Naive thymus-derived CD4-positive, alpha-beta T cell (primary cell): Measurements from ENCODE around the gene CPA5. TPM values are rescaled to one million over a fixed set of nuclear protein-coding genes. Genes with fewer than 3 reads are reported as not detected.

Experiments used
- ATAC-seq: fragments of 150-1000 bp; cut with Tn5 transposase; 2 replicates; pipeline ENCODE4 v1.10.0; 2021; ENCODE audit warnings: mild to moderate bottlenecking, moderate library complexity
- CTCF ChIA-PET: fragments of 350-600 bp; sonication (Branson Sonifier 250); formaldehyde crosslinking; loops from one replicate; lab custom pipeline; 2021; ENCODE audit warnings: antibody characterized with exemption; lab: Charles Lee
- POLR2A ChIA-PET: fragments of 350-600 bp; sonication (Branson Sonifier 250); formaldehyde crosslinking; loops from one replicate; lab custom pipeline; 2021; ENCODE audit warnings: antibody characterized with exemption, inconsistent platforms; lab: Charles Lee
- DNase-seq, 9 donors: peaks; one replicate each; pipeline versions ENCODE4 v3.0.0 to v3.0.0-alpha.2; 2020 to 2022; ENCODE audit warnings: mixed read lengths in 1 of 9
- H3K27ac ChIP-seq: one replicate; pipeline ENCODE4 v1.7.0; 2013; ENCODE audit warnings: mild to moderate bottlenecking, low read depth, low read length, moderate library complexity
- H3K27me3 ChIP-seq, 2 donors: one replicate each; pipeline ENCODE4 v1.7.0; 2013; ENCODE audit warnings: low read length in 2 of 2, mild to moderate bottlenecking in 2 of 2, moderate library complexity in 2 of 2; ENCODE audit not compliant: control insufficient read depth in 2 of 2, insufficient read depth in 2 of 2
- H3K36me3 ChIP-seq, 3 experiments: 1 replicate in 2 of 3; 2 replicates in 1 of 3; pipeline ENCODE4 v1.7.0; 2013; ENCODE audit warnings: low read length in 3 of 3, mild to moderate bottlenecking in 3 of 3, moderate library complexity in 1 of 3; ENCODE audit not compliant: insufficient read depth in 3 of 3, control insufficient read depth in 2 of 3
- H3K4me1 ChIP-seq, 2 donors: one replicate each; pipeline ENCODE4 v1.7.0; 2013; ENCODE audit warnings: low read length in 2 of 2, mild to moderate bottlenecking in 2 of 2, moderate library complexity in 1 of 2; ENCODE audit not compliant: control insufficient read depth in 2 of 2, insufficient read depth in 2 of 2
- H3K4me3 ChIP-seq: 2 replicates; pipeline ENCODE4 v1.7.0; 2013; ENCODE audit warnings: mild to moderate bottlenecking, low read length
- H3K9me3 ChIP-seq, 3 experiments: 1 replicate in 2 of 3; 2 replicates in 1 of 3; pipeline ENCODE4 v1.7.0; 2013; ENCODE audit warnings: low read length in 3 of 3; ENCODE audit not compliant: control insufficient read depth in 2 of 3
- H3K27ac Mint-ChIP-seq, 9 donors: one replicate each; pipeline ENCODE4 v1.8.0; 2020 to 2022; ENCODE audit warnings: mixed read lengths in 9 of 9, mild to moderate bottlenecking in 8 of 9, moderate library complexity in 5 of 9, inconsistent platforms in 2 of 9
- H3K27me3 Mint-ChIP-seq, 5 donors: one replicate each; pipeline ENCODE4 v1.8.0; 2021 to 2022; ENCODE audit warnings: mixed read lengths in 5 of 5, mild to moderate bottlenecking in 1 of 5
- H3K36me3 Mint-ChIP-seq, 5 donors: one replicate each; pipeline ENCODE4 v1.8.0; 2020 to 2022; ENCODE audit warnings: mixed read lengths in 5 of 5, mild to moderate bottlenecking in 3 of 5, inconsistent platforms in 1 of 5
- H3K4me1 Mint-ChIP-seq, 7 donors: one replicate each; pipeline ENCODE4 v1.8.0; 2020 to 2022; ENCODE audit warnings: mixed read lengths in 7 of 7, mild to moderate bottlenecking in 3 of 7, inconsistent platforms in 1 of 7
- H3K4me3 Mint-ChIP-seq, 10 donors: one replicate each; pipeline ENCODE4 v1.8.0; 2020 to 2022; ENCODE audit warnings: mild to moderate bottlenecking in 10 of 10, mixed read lengths in 10 of 10, moderate library complexity in 6 of 10, inconsistent platforms in 2 of 10
- H3K9me3 Mint-ChIP-seq, 11 donors: one replicate each; pipeline ENCODE4 v1.8.0; 2020 to 2022; ENCODE audit warnings: mixed read lengths in 11 of 11, mild to moderate bottlenecking in 4 of 11, inconsistent platforms in 1 of 11, moderate library complexity in 1 of 11
- intact Hi-C, 2 donors: fragments of 100-400 bp; cut with micrococcal nuclease; formaldehyde crosslinking; loops; one replicate each; pipeline ENCODE4 v1.15.1; 2023
- polyA plus RNA-seq, 2 donors: library from polyadenylated mRNA; unstranded; fragments of 300-500 nt; fragmentation: Illumina TruSeq; gene quantifications; one replicate each; pipeline ENCODE4 v1.2.3, GENCODE V29; 2021
- total RNA-seq, 6 experiments: library from RNA in 5 of 6; stranded (reverse) in 5 of 6; gene quantifications; 1 replicate in 5 of 6; 2 replicates in 1 of 6; pipeline ENCODE4 v1.2.3 and lab custom pipeline; 2021 to 2026

Gene CPA5
- total and polyA plus RNA-seq, 7 experiments from 2014 or later = 0.77 to 7.9 (median 3.9) TPM; not detected in 2

DNA sequence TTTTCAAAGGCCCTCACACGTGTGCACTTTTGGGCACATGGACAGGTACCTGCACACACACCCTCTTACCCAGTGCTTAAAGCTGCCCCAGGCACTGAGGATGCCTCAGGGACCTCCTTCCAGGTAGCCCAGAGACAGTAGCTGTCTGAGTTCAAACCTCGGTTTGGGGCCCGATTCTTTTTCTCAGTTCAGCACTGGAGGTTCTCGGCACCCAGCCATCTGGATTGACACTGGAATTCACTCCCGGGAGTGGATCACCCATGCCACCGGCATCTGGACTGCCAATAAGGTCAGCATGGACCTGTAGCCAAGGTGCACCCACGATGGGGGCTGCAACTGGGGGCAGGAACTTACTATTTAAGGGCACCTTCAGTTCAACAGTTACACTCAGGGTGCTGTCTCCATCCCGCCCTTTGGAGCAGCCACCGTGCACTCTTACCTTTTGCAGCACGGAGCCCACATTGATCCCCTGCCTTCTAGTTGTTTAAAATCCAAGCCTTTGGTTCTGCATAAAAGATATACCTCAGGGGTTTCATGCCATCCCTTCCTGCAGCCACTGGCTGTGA lies 17.7 kb downstream of the CPA5 start:
- Mint-ChIP-seq H3K9me3 (peaks cover 3 to 22% (median 9%) of the 10 kb centered on the region in 11 donors), H3K36me3 (peaks cover 0 to 6% (median 6%) of the 10 kb centered on the region in 5 donors), H3K4me1 (peaks cover 0 to 20% (median 13%) of the 10 kb centered on the region in 7 donors), H3K4me3 (no peak overlapping the region), H3K27ac (no peak overlapping the region), H3K27me3 (peaks cover 0 to 4% (median 0%) of the 10 kb centered on the region in 5 donors)
- Histone ChIP-seq H3K4me3 (no peak overlapping the region), H3K9me3 (peaks cover 0 to 4% (median 0%) of the 10 kb centered on the region in 3 experiments), H3K4me1 (no peaks in the 10 kb centered on the region), H3K27ac (no peak overlapping the region), H3K36me3 (no peaks in the 10 kb centered on the region), H3K27me3 (no peaks in the 10 kb centered on the region)
- intact Hi-C loops = no loop called here
- ATAC-seq (no peak), DNase-seq (no peak)
- ChIA-PET POLR2A (no interaction called here), CTCF (interaction anchor here (0.6 kb wide), 2 partner anchors 45 to 89 kb away, joined by 3 to 4 read pairs; no protein-coding TSS in a partner anchor)

DNA sequence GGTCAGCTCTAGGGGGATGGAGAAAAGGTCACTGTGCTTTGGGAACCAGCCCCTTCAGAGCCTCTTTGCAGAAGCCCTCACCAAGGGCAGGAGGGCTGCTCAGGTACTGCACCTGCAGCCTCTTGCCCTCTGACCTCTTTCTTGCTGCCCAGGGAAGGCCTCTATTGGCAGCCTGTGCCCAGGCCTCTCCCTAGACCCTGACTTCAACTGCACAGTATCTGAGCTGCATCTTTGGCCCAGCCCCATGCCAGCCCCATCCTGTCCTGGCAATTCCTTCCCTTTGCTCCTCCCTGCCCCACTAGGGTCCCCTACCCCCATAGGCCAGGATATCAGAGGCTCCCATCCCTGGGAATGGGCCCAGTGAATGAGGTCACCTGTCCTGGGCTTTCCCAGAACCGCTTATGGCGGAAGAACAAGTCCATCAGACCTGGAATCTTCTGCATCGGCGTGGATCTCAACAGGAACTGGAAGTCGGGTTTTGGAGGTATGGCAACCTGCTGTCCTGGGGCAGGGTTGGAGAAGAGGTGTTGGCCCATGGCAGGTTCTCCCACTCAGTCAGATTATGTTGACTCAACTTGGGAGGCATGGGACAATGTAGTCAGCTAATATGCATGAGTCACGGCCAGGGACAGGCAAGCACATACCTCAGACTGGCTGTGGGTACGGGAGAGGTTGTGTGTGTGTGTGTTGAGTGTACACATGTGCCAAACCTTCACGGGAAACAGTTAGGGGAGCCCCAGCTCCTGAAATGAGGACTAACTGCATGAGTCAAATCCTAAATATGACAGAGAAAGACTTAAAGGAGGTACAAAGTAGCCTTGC lies 18.6 kb downstream of the CPA5 start:
- CTCF ChIA-PET = interaction anchor here (0.6 kb wide), 2 partner anchors 44 to 90 kb away, joined by 3 to 4 read pairs; no protein-coding TSS in a partner anchor
- ATAC-seq (no peak), DNase-seq (peak in 1 of 9 donors; percentile 44)
- H3K27me3 ChIP-seq = no peaks in the 10 kb centered on the region
- H3K4me1 Mint-ChIP-seq = peaks cover 0 to 28% (median 20%) of the 10 kb centered on the region in 7 donors
- no peak overlapping the region for H3K4me3 Mint-ChIP-seq
- intact Hi-C loops = no loop called here
- no peaks in the 10 kb centered on the region for H3K4me1 ChIP-seq
- no peaks in the 10 kb centered on the region for H3K36me3 ChIP-seq
- H3K27ac ChIP-seq = no peak overlapping the region
- H3K4me3 ChIP-seq = no peak overlapping the region
- POLR2A ChIA-PET = no interaction called here
- peaks cover 0 to 6% (median 6%) of the 10 kb centered on the region in 5 donors for H3K36me3 Mint-ChIP-seq
- H3K27ac Mint-ChIP-seq = no peak overlapping the region
- H3K9me3 Mint-ChIP-seq = peaks cover 3 to 22% (median 9%) of the 10 kb centered on the region in 11 donors
- H3K27me3 Mint-ChIP-seq = peaks cover 0 to 4% (median 0%) of the 10 kb centered on the region in 5 donors
- peaks cover 0 to 4% (median 0%) of the 10 kb centered on the region in 3 experiments for H3K9me3 ChIP-seq

DNA sequence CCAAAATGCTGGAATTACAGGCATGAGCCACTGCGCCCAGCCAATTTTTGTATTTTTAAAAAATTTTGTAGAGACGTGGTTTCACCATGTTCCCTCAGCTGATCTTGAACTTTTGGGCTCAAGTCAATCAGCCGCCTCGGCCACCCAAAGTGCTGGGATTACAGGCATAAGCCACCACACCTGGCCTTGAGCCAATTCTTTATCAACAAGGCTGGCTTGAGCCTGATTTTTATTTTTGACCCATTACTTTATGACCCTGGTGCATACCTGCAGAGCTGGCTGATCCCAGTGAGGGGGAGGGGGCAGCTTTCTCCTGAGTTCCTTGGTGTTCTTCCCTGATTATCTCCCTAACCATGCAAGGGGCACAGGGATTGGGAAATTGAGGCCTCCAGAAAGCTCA lies 19.8 kb downstream of the CPA5 start:
- intact Hi-C loops = no loop called here
- H3K9me3 Mint-ChIP-seq = peaks cover 3 to 16% (median 6%) of the 10 kb centered on the region in 11 donors

DNA sequence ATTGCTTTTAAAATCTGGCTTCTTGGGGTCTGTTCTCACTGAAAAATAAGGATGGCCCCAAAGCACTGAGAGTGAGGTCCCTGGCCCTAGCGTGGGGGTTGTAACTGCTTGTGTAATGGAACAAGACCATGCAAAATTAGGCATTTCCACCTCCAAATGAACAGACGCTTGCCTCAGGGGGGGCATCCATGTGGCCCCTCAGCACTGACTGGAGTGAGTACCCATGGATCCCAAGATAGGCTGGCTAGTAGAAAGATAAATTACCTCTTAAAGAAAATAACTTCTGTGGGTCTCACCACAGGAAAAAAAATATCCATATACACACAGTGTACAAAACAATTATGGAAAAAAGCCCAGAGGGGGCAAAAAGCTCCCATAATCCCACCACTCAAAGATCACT lies 20.5 kb downstream of the CPA5 start:
- POLR2A ChIA-PET = no interaction called here
- H3K9me3 ChIP-seq = no peaks in the 10 kb centered on the region
- peaks cover 0 to 12% (median 3%) of the 10 kb centered on the region in 11 donors for H3K9me3 Mint-ChIP-seq
- CTCF ChIA-PET = interaction anchor here (1.0 kb wide), 1 partner anchor 29 kb away, joined by 3 read pairs; no protein-coding TSS in a partner anchor
- intact Hi-C loops = no loop called here
- H3K27ac ChIP-seq = no peak overlapping the region
- H3K27ac Mint-ChIP-seq = peak overlapping the region in 1 of 9 donors; percentile 57
- no peaks in the 10 kb centered on the region for H3K36me3 ChIP-seq
- H3K27me3 ChIP-seq = no peaks in the 10 kb centered on the region
- peaks cover 0 to 6% (median 3%) of the 10 kb centered on the region in 5 donors for H3K36me3 Mint-ChIP-seq
- H3K27me3 Mint-ChIP-seq = peaks cover 0 to 4% (median 0%) of the 10 kb centered on the region in 5 donors
- H3K4me1 Mint-ChIP-seq = peaks cover 15 to 46% (median 38%) of the 10 kb centered on the region in 7 donors
- ATAC-seq (no peak), DNase-seq (no peak)
- no peak overlapping the region for H3K4me3 ChIP-seq
- H3K4me1 ChIP-seq = peaks cover 0 to 12% of the 10 kb centered on the region in 2 donors
- peak overlapping the region in 1 of 10 donors; percentile 48 for H3K4me3 Mint-ChIP-seq

More for the DNA sequence above, 19.8 kb downstream of the CPA5 start:
- Mint-ChIP-seq H3K27me3 (peaks cover 0 to 4% (median 0%) of the 10 kb centered on the region in 5 donors), H3K27ac (no peak overlapping the region), H3K4me3 (no peak overlapping the region), H3K4me1 (peaks cover 10 to 40% (median 32%) of the 10 kb centered on the region in 7 donors), H3K36me3 (peaks cover 2 to 6% (median 4%) of the 10 kb centered on the region in 5 donors)
- no peak for ATAC-seq
- ChIA-PET CTCF (no interaction called here), POLR2A (interaction anchor here (0.6 kb wide), 1 partner anchor 78 kb away, joined by 6 read pairs; no protein-coding TSS in a partner anchor)
- DNase-seq = no peak
- Histone ChIP-seq H3K9me3 (peaks cover 0 to under 1% (median 0%) of the 10 kb centered on the region in 3 experiments), H3K27me3 (no peaks in the 10 kb centered on the region), H3K4me3 (no peak overlapping the region), H3K36me3 (no peaks in the 10 kb centered on the region), H3K27ac (no peak overlapping the region), H3K4me1 (peaks cover 0 to 11% of the 10 kb centered on the region in 2 donors)

DNA sequence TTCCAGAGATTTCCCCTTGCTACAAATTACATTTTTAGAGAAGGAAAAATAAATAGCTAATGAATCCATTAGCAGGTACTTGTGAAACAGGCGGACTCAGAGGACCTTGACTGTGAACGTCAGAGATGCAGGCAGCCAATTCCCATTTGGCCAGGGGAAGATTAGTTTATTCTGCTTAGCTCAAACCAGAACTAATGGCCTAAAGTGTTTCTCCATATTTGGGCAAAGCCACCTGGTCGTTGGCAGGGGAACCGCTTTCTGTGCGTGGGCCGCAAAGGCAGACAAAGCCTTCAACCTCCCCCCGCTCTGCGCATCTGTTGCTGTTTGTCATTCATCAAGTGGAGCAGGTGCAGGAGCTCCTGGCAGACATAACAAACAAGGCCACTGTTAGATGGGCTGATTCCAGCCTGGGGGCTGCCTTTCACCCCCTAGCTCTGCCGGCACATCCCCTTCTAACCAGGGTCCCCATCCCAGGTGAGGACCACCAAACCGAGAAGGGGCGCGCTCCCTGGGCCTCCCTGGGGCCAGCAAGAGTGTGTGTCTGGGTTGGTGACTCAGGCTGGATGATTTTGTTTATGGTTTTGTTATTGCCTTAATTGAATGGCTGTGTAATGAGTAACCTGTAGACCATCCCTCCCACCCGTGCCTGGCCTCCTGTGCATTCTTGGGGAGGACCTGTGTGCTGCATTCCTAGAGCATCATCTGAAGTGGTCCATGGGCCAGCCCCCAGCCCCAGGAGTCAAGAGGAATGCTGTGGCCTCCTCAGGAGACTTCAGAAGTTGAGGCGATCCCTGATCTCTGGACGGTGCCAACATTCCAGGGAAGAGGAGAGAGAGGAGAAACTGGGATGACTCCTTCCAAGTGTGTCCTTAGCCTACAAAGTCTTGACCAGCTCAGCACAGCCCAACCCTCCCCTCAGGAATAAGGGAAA lies 21.2 kb downstream of the CPA5 start:
- H3K36me3 Mint-ChIP-seq = peaks cover 0 to 4% (median 0%) of the 10 kb centered on the region in 5 donors
- DNase-seq = no peak

More for the DNA sequence above, 21.2 kb downstream of the CPA5 start:
- Histone ChIP-seq H3K36me3 (no peaks in the 10 kb centered on the region), H3K4me1 (peaks cover 0 to 12% of the 10 kb centered on the region in 2 donors), H3K9me3 (no peaks in the 10 kb centered on the region), H3K27me3 (no peaks in the 10 kb centered on the region), H3K27ac (no peak overlapping the region), H3K4me3 (no peak overlapping the region)
- intact Hi-C loops = no loop called here
- POLR2A ChIA-PET = interaction anchor here (0.5 to 0.7 kb wide), 2 partner anchors 11 to 691 kb away, joined by 3 to 4 read pairs; no protein-coding TSS in a partner anchor
- Mint-ChIP-seq H3K27me3 (peaks cover 0 to 4% (median 0%) of the 10 kb centered on the region in 5 donors), H3K27ac (peak overlapping the region in 4 of 9 donors; percentile 11 to 57 (median 40)), H3K9me3 (peaks cover 0 to 5% (median 0%) of the 10 kb centered on the region in 11 donors), H3K4me3 (peak overlapping the region in 6 of 10 donors; percentile 6 to 57 (median 34)), H3K4me1 (peaks cover 15 to 46% (median 38%) of the 10 kb centered on the region in 7 donors)
- CTCF ChIA-PET = interaction anchor here (0.7 to 1.0 kb wide), 2 partner anchors 29 to 359 kb away, joined by 3 read pairs; no protein-coding TSS in a partner anchor
- no peak for ATAC-seq
